Hepatocyte (in vitro differentiated cells): ENCODE data around the gene CLCN7. TPM values are rescaled to one million over a fixed set of nuclear protein-coding genes. Genes with fewer than 3 reads are reported as not detected.

Experiments
- DNase-seq: peaks from one replicate; pipeline ENCODE4 v3.0.0-alpha.2; 2016; ENCODE audit warnings: low spot score
- H2AFZ ChIP-seq: fragments of 200-600 bp; sonication (generic); 2 replicates; pipeline ENCODE4 v1.6.0; 2016; ENCODE audit warnings: antibody characterized with exemption, mild to moderate bottlenecking
- H3K27ac ChIP-seq: fragments of 200-600 bp; sonication (generic); 2 replicates; pipeline ENCODE4 v1.5.1; 2016; ENCODE audit warnings: mild to moderate bottlenecking
- H3K27me3 ChIP-seq: fragments of 200-600 bp; sonication (generic); 2 replicates; pipeline ENCODE4 v1.6.1; 2016
- H3K36me3 ChIP-seq: fragments of 200-600 bp; sonication (generic); replicated peaks from 2 replicates; pipeline ENCODE4 v1.5.1; 2016; ENCODE audit warnings: low read depth; ENCODE audit not compliant: insufficient read depth
- H3K4me1 ChIP-seq: fragments of 200-600 bp; sonication (generic); 2 replicates; pipeline ENCODE4 v1.5.1; 2016; ENCODE audit warnings: mild to moderate bottlenecking, moderate library complexity; ENCODE audit not compliant: insufficient read depth
- H3K4me2 ChIP-seq: fragments of 200-600 bp; sonication (generic); 2 replicates; pipeline ENCODE4 v1.6.0; 2016
- H3K4me3 ChIP-seq: fragments of 200-600 bp; sonication (generic); 2 replicates; pipeline ENCODE4 v1.5.1; 2016; ENCODE audit warnings: mild to moderate bottlenecking
- H3K79me2 ChIP-seq: fragments of 200-600 bp; sonication (generic); 2 replicates; pipeline ENCODE4 v1.6.0; 2017; ENCODE audit warnings: mild to moderate bottlenecking
- H3K9me2 ChIP-seq: fragments of 200-600 bp; sonication (generic); replicated peaks from 2 replicates; pipeline ENCODE4 v1.6.0; 2017; ENCODE audit warnings: mild to moderate bottlenecking; ENCODE audit not compliant: insufficient read depth
- H3K9me3 ChIP-seq: fragments of 200-600 bp; sonication (generic); 2 replicates; pipeline ENCODE4 v1.5.1; 2016; ENCODE audit warnings: low read depth, mild to moderate bottlenecking
- H4K20me1 ChIP-seq: fragments of 200-600 bp; sonication (generic); 2 replicates; pipeline ENCODE4 v1.6.0; 2016; ENCODE audit warnings: mild to moderate bottlenecking; ENCODE audit not compliant: insufficient read depth, poor library complexity, severe bottlenecking
- CTCF ChIP-seq: fragments of 200-600 bp; sonication (generic); IDR thresholded peaks from 2 replicates; pipeline ENCODE4 v1.5.1; 2016; ENCODE audit warnings: antibody characterized with exemption, mild to moderate bottlenecking; ENCODE audit not compliant: poor library complexity
- EZH2 ChIP-seq: fragments of 200-600 bp; sonication (generic); IDR thresholded peaks from 2 replicates; pipeline ENCODE4 v1.6.1; 2016; ENCODE audit warnings: antibody characterized with exemption, mild to moderate bottlenecking, borderline replicate concordance
- EZH2phosphoT487 ChIP-seq: fragments of 200-600 bp; sonication (generic); IDR thresholded peaks from one replicate; pipeline ENCODE4 v1.6.1; 2018; ENCODE audit warnings: antibody characterized with exemption, mild to moderate bottlenecking, low read depth, moderate library complexity; ENCODE audit not compliant: unreplicated experiment, severe bottlenecking
- WGBS: methylation state at CpG from one replicate; pipeline ENCODE4 v1.1.6; 2016; ENCODE audit warnings: low lambda C conversion rate; ENCODE audit errors: missing lambda C conversion rate; 5-methylcytosine and 5-hydroxymethylcytosine counted together
- polyA plus RNA-seq: library from polyadenylated mRNA; unstranded; fragments of >200 nt; fragmentation: Nextera tagmentation; extraction: Ambion mirVana; gene quantifications from 2 replicates; pipeline ENCODE4 v1.2.1, GENCODE V29; 2016
- total RNA-seq: library from RNA; depleted of rRNA; stranded (reverse); fragments of >200 nt; gene quantifications from 2 replicates; pipeline ENCODE4 v1.2.3, GENCODE V29; 2014

CLCN7 gene
- total and polyA plus RNA-seq, 2 experiments from 2014 or later = 56.3 to 107 TPM

GRCh38 chr16:1505912-1506311 lies 31.1 kb upstream of the CLCN7 start:
- TF ChIP-seq EZH2phosphoT487 (no peak), EZH2 (no peak), CTCF (no peak)

GRCh38 chr16:1505073-1505844 lies 30.4 kb upstream of the CLCN7 start:
- 95% methylated on average over 37 of the region's 37 CpGs for WGBS
- no peak overlapping the region for H3K4me3 ChIP-seq
- no peak overlapping the region for H3K4me2 ChIP-seq
- no peaks in the 10 kb centered on the region for H3K4me1 ChIP-seq
- no peaks in the 10 kb centered on the region for H3K9me2 ChIP-seq
- H3K79me2 ChIP-seq = no peaks in the 10 kb centered on the region
- H3K27me3 ChIP-seq = no peaks in the 10 kb centered on the region
- H3K36me3 ChIP-seq = no peaks in the 10 kb centered on the region
- no peak overlapping the region for H3K27ac ChIP-seq
- no peak overlapping the region for H2AFZ ChIP-seq
- H3K9me3 ChIP-seq = no peaks in the 10 kb centered on the region
- H4K20me1 ChIP-seq = no peaks in the 10 kb centered on the region
- no peak for DNase-seq
- TF ChIP-seq CTCF (no peak), EZH2 (no peak), EZH2phosphoT487 (no peak)

More at GRCh38 chr16:1505912-1506311, 31.1 kb upstream of the CLCN7 start:
- Histone ChIP-seq H3K4me3 (no peak overlapping the region), H3K4me2 (no peak overlapping the region), H2AFZ (no peak overlapping the region), H3K79me2 (no peaks in the 10 kb centered on the region), H3K9me3 (no peaks in the 10 kb centered on the region), H3K27ac (no peak overlapping the region), H3K9me2 (no peaks in the 10 kb centered on the region), H3K4me1 (no peaks in the 10 kb centered on the region), H3K27me3 (no peaks in the 10 kb centered on the region), H3K36me3 (no peaks in the 10 kb centered on the region), H4K20me1 (no peaks in the 10 kb centered on the region)
- 97% methylated on average over 22 of the region's 22 CpGs for WGBS
- no peak for DNase-seq

GRCh38 chr16:1503110-1503955 lies 28.5 kb upstream of the CLCN7 start:
- Histone ChIP-seq H4K20me1 (no peaks in the 10 kb centered on the region), H3K79me2 (no peaks in the 10 kb centered on the region), H3K36me3 (no peaks in the 10 kb centered on the region), H3K9me2 (no peaks in the 10 kb centered on the region), H3K4me3 (no peak overlapping the region), H3K9me3 (no peaks in the 10 kb centered on the region), H3K4me2 (no peak overlapping the region), H3K27ac (no peak overlapping the region), H3K4me1 (no peaks in the 10 kb centered on the region), H3K27me3 (no peaks in the 10 kb centered on the region), H2AFZ (no peak overlapping the region)
- no peak for DNase-seq
- 97% methylated on average over 34 of the region's 37 CpGs for WGBS
- TF ChIP-seq EZH2 (no peak), CTCF (no peak), EZH2phosphoT487 (no peak)
